Right hindlimb (tissue), 1 donor: ENCODE measurements around the gene RABL2A.
"Not testable (repeated sequence)": the region's sequence is repeated elsewhere in the genome, so short reads cannot be mapped to it uniquely, and the experiment has no call there.

Experiments used
- DNase-seq: peaks from one replicate; pipeline ENCODE4 v3.0.0-alpha.2; 2018

The RABL2A gene

DNA sequence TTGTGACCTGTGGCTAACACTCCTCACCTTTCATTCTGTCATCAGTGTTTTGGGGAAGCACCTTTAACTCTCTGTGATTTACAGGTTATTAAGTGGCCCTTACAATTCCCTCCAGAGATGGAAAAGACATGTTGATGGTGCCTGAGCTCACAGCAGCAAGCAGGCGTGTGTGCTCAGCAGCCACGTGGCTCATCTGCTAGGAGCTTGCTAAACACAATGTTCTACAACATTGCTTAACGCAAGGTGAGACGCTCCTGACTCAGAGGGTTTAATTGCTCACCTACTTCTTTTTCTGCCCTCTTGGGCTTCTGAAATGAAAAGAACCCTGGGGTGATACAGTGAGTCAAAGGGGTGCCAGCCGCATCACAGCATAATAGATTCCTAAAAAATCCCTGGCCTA, 6.1 kb upstream of the RABL2A start:
- DNase-seq = not testable (repeated sequence)

DNA sequence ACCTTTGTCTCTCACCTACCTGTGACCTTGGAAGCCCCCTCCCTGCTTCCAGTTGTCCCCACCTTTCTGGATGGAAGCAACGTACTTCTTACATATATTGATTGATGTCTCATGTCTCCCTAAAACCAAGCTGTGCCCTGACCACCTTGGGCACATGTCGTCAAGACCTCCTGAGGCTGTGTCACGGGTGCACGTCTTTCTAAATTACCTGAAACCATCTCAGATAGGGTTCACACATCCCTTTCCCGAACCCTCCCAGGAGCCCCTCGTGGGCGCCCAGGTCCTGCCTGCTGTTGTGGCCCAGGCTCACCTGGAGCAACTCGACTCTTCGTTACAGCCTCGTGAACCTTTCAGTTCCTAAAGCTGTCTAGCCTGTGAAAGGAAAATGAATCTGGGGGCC, 1.2 kb upstream of the RABL2A start:
- DNase-seq = not testable (repeated sequence)

DNA sequence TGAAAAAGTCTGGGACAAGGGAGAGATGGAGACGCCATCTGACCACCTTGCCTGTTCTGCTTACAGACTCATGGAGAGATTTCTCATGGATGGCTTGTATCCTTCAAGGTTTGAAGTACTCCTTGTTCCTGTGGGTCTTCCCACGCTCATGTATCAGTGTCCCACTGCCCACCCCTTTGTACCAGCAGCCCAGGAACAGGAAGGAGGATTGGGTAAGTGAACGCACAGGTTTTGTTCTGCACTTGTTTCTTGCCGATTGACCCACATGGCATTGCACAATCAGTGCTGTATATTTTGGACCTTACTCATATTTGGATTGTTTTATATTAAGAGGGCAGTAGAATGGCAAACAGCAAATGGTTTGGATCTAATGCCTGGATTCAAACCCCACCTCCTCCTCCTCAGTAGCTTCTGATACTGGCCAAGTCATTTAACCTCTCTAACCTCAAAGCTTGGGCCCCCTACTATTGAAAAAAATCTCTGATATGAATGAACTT, 5.8 kb downstream of the RABL2A start:
- not testable (repeated sequence) for DNase-seq

DNA sequence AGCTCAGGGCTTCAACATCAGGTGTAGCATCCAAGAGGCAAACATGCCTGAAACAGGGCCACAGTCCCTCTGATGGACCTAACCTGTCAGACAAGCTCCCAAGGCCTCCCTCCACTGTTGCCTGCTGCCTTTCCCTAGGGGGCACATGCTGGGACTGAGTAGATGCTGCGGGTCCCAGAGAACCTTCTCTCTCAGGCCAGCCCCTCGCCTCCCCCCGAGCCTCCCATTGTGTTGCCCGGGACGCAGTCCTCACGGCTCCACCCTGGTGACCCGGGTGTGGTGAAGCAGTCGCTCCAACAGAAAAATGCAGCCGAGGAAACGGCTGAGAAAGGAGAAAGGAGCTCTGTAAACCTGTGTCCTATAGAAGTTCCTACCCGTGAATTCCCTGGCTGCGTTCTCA, 8.3 kb downstream of the RABL2A start:
- DNase-seq = not testable (repeated sequence)

DNA sequence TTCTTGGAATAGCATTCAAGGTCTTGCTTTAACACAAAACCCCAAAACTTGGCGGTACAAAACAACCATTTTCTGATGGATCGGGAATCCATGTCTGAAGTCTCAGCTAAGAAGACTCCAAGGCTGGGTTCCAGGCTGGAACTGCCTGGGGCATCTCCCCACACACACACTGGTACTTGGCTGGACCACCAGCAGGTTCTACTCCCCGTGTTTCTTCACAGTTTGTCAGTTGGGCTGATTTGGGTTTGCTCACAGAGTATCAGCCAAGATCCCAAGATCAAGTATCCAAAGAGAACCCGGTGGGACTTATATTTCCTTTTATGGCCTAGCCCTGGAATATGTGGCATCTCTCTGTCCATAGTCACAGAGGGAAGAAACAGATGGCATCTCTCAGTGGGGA, 9.2 kb downstream of the RABL2A start:
- not testable (repeated sequence) for DNase-seq

DNA sequence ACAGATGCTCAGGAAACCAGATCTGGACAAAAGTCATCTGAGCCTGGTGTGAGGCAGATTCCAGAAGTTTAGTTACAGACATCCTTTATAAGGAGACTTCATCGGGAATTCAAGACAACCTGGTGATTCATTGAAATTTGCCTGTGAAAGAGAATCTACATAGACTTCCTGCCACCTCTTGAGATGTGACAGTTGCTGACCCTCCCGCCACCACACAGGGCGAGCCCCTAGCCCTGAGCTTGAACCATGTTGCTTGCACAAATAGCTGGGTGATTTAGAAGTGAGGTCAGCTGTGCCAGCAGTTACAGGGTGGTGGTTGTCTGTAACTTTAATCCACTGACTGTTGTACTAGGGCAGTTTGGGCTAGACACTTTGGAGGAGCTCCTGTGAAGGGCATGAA, 11.0 kb downstream of the RABL2A start:
- not testable (repeated sequence) for DNase-seq

DNA sequence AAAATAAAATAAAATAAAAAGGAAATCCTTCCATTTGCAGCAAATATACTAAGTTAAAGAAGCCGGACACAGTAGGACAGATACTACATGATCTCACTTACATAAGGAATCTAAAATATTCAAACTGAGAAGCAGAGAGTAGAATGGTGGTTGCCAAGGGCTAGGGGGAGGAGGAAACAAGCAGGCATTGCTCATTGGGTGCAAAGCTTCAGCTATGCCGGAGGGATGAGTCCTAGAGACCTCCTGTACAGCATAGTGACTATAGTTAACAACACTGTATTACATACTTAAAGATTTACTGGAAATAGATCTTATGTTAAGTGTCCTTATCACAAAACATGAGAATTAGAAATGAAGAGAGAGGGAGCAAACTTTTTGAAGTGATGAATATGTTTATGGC, 19.2 kb downstream of the RABL2A start:
- DNase-seq = not testable (repeated sequence)

DNA sequence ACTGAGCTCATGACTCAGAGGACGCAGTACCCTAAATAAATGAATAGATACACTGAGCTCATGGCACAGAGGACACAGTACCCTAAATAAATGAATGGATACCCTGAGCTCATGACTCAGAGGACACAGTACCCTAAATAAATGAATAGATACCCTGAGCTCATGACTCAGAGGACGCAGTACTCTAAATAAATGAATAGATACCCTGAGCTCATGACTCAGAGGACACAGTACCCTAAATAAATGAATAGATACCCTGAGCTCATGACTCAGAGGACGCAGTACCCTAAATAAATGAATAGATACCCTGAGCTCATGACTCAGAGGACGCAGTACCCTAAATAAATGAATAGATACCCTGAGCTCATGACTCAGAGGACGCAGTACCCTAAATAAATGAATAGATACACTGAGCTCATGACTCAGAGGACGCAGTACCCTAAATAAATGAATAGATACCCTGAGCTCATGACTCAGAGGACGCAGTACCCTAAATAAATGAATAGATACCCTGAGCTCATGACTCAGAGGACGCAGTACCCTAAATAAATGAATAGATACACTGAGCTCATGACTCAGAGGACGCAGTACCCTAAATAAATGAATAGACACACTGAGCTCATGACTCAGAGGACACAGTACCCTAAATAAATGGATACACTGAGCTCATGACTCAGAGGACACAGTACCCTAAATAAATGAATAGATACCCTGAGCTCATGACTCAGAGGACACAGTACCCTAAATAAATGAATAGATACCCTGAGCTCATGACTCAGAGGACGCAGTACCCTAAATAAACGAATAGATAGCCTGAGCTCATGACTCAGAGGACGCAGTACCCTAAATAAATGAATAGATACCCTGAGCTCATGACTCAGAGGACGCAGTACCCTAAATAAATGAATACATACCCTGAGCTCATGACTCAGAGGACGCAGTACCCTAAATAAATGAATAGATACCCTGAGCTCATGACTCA, 24.1 kb downstream of the RABL2A start:
- not testable (repeated sequence) for DNase-seq

DNA sequence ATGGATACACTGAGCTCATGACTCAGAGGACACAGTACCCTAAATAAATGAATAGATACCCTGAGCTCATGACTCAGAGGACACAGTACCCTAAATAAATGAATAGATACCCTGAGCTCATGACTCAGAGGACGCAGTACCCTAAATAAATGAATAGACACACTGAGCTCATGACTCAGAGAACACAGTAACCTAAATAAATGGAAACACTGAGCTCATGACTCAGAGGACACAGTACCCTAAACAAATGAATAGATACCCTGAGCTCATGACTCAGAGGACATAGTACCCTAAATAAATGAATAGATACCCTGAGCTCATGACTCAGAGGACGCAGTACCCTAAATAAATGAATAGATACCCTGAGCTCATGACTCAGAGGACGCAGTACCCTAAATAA, 25.5 kb downstream of the RABL2A start:
- DNase-seq = not testable (repeated sequence)

DNA sequence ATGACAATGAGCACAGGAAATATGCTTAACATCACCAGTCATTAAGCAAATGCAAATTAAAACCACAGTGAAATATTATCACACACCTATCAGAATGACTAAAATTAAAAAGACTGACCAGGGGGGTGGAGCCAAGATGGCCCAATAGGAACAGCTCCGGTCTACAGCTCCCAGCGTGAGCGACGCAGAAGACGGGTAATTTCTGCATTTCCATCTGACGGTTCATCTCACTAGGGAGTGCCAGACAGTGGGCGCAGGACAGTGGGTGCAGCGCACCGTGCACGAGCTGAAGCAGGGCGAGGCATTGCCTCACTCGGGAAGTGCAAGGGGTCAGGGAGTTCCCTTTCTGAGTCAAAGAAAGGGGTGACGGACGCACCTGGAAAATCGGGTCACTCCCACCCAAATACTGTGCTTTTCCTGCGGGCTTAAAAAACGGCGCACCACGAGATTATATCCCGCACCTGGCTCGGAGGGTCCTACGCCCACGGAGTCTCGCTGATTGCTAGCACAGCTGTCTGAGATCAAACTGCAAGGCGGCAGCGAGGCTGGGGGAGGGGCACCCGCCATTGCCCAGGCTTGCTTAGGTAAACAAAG, 29.1 kb downstream of the RABL2A start:
- DNase-seq = not testable (repeated sequence)

DNA sequence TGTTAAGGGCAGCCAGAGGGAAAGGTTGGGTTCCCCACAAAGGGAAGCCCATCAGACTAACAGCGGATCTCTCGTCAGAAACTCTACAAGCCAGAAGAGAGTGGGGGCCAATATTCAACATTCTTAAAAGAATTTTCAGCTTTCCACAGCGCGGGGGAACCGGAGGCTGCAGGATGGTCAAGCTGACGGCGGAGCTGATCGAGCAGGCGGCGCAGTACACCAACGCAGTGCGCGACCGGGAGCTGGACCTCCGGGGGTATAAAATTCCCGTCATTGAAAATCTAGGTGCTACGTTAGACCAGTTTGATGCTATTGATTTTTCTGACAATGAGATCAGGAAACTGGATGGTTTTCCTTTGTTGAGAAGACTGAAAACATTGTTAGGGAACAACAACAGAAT, 30.7 kb downstream of the RABL2A start:
- not testable (repeated sequence) for DNase-seq

DNA sequence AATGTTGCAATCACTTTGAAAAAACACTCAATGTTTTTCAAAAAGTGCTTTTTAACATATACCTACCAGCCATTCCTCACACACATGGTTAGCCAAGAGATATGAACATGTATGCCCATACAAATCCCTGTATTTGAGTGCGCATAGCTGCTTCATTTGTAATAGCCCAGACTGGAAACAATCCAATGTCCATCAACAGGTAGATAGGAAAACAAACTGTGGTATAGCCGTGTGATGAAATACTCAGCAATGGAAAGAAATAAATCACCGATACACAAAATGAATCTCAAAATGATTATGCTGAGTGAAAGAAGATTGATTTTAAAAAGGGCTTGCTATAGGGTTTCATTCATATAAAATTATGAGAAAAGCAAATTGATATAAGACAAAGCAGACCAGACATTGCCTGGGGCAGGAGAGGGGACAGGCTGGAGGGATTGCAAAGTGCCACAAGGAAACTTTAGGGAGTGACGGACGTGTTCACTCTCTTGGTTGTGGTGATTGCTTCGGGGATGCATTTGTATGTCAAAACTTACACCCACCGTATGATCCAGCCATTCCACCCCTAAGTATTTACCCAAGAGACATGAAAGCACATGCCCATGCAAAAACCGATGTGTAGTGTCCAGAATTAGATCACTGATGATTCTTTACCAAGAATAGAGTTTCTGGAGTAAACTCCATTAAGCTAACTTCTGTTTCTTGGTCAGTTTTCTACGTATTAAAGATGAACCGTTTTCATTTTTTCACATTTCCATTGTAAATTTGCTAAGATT, 36.4 kb downstream of the RABL2A start:
- DNase-seq = not testable (repeated sequence)

DNA sequence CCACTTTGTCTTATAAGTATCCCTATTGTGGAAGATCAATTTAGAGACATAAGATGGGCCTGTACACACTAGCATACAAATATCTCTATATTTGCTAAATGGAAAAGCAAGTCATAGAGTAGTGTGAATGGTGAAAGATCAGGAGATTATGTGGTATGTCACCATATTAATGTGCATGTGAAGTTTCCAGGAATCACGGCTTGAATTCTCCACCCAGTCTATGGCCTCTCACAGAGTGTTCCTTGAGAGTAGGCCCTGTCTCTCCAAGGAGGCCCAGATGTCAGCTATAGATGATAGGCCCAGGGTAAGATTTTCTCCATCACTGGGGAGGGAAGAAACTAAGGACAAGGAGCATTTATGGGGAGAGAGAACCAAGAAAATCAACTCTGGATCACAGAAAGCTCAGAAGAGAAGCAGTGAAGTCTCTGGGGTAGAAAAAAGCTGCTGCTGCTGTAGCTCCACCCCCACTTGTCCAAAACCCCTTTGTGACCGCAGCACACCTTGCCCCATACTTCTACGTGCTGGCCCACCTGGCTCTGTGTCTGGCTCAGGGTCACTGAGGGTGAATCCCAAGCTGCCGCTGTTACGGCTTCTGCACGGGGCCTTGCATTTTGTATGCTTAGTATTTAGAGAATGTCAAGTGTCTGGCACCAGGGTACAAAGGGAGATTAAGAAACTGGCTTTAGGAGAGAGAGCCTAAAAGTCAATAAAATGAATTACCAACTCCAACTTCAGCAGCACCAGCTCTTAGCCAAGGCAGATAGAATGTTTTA, 37.9 kb downstream of the RABL2A start:
- DNase-seq = not testable (repeated sequence)

DNA sequence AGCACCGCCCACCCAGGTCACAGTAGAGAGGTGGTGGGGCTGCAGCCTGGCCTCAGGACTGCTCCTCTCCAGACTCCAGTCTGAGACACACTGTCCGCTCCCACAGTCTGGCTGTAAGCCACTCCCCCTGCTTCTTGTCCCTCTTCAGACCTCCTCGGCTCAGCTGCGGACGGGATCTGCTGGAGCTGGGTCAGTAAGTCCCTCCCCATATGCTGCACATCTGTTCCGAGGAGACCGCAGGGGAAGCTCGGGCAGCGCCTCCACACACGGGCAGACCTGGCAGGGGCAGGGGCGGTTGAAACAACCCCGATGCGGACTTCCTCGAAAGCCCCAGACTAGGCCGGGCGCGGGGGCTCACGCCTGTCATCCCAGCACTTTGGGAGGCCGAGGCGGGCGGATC, 41.9 kb downstream of the RABL2A start:
- not testable (repeated sequence) for DNase-seq

DNA sequence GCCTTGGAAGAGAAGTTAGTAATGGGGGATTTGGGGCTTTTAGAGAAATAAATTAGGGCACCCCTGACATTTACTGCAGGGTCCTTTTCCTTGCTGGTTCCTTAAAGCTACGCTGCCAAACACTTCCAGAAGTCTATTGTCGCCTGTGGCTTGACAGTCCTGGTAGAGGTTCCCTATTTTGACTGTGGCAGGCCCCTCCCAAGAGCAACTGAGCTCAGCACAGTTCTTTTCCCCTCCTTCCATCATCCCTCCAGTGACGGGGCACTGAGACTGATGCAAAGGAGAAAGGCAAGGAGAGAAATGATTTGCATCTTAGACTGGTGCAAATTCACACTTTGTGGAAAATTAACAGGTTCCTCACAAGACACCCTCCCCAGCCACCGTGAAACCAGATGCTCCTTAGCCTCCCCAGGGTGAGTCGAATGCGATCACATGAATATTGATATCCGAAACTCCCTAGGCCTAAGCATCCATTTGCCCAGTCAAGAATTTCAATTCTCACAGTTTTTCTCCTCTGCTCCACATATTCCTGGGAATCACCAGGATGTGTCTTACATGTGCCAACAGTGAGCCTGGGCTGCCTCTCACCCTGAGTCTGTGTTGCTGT, 45.4 kb downstream of the RABL2A start:
- DNase-seq = no peak

DNA sequence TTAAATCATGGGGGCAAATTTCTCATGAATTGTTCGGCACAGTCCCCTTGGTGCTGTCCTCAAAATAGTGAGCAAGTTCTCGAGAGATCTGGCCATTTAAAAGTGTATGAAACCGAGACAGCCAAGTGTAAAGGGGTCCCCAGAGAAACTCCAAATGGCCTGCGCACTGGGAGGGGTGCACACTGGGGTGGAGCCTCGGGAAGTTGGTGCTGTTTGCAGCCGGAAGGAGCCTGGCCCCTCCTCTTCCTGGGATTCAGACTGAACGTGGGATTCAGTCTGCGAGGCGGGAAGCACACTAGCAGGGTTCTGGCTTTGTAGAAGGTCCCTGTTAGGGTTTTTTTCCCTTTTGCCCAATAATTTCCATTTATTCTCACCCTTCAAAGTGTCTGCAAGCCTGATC, 48.8 kb downstream of the RABL2A start:
- peak; percentile 25 for DNase-seq

DNA sequence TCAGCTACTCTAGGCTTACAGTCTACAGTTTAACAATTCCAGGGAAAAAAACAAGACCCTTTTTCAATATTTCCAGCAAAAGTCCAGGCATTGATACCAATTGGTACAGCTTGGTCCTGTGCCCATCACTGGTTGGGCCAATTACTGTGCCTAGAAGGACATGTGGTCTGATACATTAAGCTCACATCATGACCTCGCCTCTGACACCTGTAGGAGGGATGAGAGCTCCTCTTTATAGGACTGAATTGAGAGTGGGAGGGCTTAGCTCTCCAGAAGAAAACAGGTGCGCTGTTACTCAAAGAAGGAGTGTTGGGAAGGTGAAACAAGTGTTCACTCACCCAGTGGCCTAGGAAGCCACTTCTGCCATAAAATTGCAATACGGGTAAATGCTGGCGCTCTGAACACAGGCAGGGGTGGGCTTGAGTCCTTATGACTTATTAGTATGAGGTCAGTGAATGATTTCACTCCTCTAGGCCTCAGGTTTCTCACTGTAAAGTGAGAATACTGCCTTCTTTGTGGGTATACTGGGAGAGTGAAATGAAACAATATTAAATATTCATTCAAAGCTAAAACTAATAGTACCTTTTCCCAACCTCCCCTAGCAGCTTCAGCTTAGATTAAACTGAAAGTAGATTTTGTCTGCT, 49.7 kb downstream of the RABL2A start:
- no peak for DNase-seq

DNA sequence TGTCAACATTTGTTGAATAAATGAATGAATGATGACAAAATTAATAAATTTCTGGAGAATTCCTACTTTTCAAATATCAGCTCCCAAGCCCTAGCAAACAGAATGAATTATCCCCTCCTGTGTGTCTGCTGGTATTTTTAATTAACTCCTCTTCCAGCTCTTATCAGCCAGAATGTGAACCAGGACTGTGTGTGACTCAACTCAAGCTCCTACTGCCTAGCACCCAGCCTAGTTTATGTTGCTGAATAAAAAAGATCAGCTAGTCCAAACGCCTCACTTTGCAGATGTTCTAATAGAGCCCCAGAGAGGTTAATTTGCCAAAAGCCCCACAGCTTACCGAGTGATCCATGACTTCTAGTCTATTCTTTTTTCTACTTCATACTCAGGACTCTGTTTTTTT, 50.3 kb downstream of the RABL2A start:
- no peak for DNase-seq

DNA sequence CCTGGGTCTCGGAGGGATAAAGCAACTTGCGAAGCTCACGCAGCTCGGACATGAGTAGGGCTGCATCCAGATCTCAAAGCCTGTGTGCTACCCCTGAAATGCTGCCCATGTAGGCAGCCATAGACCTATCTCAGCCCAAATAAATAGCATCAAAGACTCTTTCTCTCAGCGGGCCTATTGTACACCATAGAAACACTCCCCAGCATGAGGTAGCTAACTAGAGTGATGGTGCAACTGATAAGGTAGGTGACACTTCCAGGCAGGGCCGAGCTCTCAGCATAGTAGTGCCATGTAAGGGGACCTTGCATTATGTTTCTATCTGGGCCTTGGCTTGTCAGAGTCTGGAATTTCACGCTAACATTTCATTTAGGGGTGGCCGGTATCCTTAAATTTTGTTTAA, 52.4 kb downstream of the RABL2A start:
- no peak for DNase-seq

DNA sequence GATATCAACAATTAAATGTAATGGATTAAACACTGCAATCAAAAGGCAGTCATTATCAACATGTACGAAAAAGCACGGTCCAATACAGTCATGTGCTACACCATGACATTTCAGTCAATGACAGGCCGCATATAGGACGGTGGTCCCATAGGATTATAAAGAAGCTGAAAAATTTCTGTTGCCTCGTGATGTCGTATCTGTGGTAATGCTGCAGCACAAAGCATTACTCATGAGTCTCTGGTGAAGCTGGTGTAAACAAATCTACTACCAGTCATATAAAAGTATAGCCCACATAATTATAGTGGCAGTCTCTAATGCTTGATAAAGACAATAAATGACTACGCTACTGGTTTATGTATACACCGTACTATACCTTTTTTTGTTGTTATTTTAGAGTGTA, 58.4 kb downstream of the RABL2A start:
- DNase-seq = no peak

DNA sequence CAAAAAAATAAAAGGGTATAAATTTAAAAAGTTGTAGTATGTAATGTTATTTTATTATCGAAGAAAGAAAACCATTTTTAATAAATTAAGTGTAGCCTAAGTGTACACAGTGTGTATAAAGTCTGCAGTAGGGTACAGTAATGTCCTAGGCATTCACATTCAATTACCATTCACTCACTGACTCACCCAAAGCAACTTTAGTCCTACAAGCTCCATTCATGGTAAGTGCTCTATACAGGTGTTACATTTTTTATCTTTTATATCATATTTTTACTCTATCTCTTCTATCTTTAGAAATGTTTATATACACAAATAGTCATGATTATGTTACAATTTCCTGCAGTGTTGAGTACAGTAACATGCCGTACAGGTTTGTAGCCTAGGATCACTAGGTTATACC, 59.5 kb downstream of the RABL2A start:
- DNase-seq = no peak
